Chondrocyte (in vitro differentiated cells): ENCODE results near the gene CLCN4. TPM values are rescaled to one million over a fixed set of nuclear protein-coding genes. Genes with fewer than 3 reads are reported as not detected.

Experiments
- DNase-seq: peaks from one replicate; pipeline ENCODE4 v3.0.0; 2021; ENCODE audit warnings: mixed read lengths, low spot score
- H3K27ac Mint-ChIP-seq: one replicate; pipeline ENCODE4 v1.8.0; 2021; ENCODE audit warnings: mild to moderate bottlenecking, moderate library complexity, mixed read lengths; ENCODE audit not compliant: unreplicated experiment
- H3K27me3 Mint-ChIP-seq: 2 replicates; pipeline ENCODE4 v1.8.0; 2021; ENCODE audit warnings: low read depth, mixed read lengths
- H3K36me3 Mint-ChIP-seq: 2 replicates; pipeline ENCODE4 v1.8.0; 2021; ENCODE audit warnings: low read depth, mixed read lengths
- H3K4me1 Mint-ChIP-seq: 2 replicates; pipeline ENCODE4 v1.8.0; 2021; ENCODE audit warnings: low read depth, mild to moderate bottlenecking, mixed read lengths
- H3K4me3 Mint-ChIP-seq: one replicate; pipeline ENCODE4 v1.8.0; 2021; ENCODE audit warnings: mild to moderate bottlenecking, moderate library complexity, mixed read lengths; ENCODE audit not compliant: unreplicated experiment
- H3K9me3 Mint-ChIP-seq: 2 replicates; pipeline ENCODE4 v1.8.0; 2021; ENCODE audit warnings: low read depth, mixed read lengths
- CTCF ChIP-seq: fragments of 200-600 bp; sonication (generic); IDR thresholded peaks from 2 replicates; pipeline ENCODE4 v1.5.0; 2021; ENCODE audit warnings: antibody characterized with exemption, mild to moderate bottlenecking, moderate library complexity
- total RNA-seq: library from RNA; stranded (reverse); gene quantifications from 3 replicates; pipeline ENCODE4 v1.2.1, GENCODE V29; 2021

CLCN4 gene
- total RNA-seq, 1 donor from 2014 or later = 2.2 TPM

- Mint-ChIP-seq H3K4me1 (no peaks in the 10 kb centered on the region), H3K36me3 (peaks cover 2% of the 10 kb centered on the region), H3K9me3 (peaks cover 6% of the 10 kb centered on the region), H3K27me3 (no peaks in the 10 kb centered on the region), H3K4me3 (no peak overlapping the region), H3K27ac (no peak overlapping the region)
- no peak for TF ChIP-seq CTCF
- no peak for DNase-seq
Observed at GRCh38 chrX:10208281-10208856, 51.6 kb downstream of the CLCN4 start.

GRCh38 chrX:10208953-10209352 is 52.2 kb downstream of the CLCN4 start:
- Mint-ChIP-seq H3K27me3 (no peaks in the 10 kb centered on the region), H3K27ac (no peak overlapping the region), H3K36me3 (peaks cover 2% of the 10 kb centered on the region), H3K4me1 (no peaks in the 10 kb centered on the region), H3K9me3 (peaks cover 6% of the 10 kb centered on the region), H3K4me3 (no peak overlapping the region)
- DNase-seq = no peak
- TF ChIP-seq CTCF = no peak

DNA sequence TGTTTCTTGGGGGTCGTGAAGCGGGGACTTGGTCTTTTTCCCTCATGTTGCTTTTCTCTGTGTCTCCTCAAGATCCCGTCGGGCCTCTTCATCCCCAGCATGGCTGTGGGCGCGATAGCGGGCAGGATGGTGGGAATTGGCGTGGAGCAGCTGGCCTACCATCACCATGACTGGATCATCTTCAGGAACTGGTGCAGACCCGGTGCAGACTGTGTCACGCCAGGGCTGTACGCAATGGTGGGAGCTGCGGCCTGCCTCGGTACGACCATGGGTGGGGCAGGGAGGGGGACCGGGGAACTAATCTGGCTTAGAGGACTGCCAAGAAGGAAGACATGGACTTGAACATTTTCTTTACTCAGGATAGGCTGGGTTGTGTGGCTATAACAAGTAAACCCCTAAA is 55.6 kb downstream of the CLCN4 start:
- no peaks in the 10 kb centered on the region for H3K4me1 Mint-ChIP-seq
- DNase-seq = no peak
- H3K4me3 Mint-ChIP-seq = no peak overlapping the region
- no peak overlapping the region for H3K27ac Mint-ChIP-seq
- TF ChIP-seq CTCF = no peak
- H3K9me3 Mint-ChIP-seq = peaks cover 3% of the 10 kb centered on the region
- H3K36me3 Mint-ChIP-seq = no peaks in the 10 kb centered on the region
- no peaks in the 10 kb centered on the region for H3K27me3 Mint-ChIP-seq

- H3K4me1 Mint-ChIP-seq = no peaks in the 10 kb centered on the region
- H3K9me3 Mint-ChIP-seq = peaks cover 4% of the 10 kb centered on the region
- TF ChIP-seq CTCF = no peak
- H3K27ac Mint-ChIP-seq = no peak overlapping the region
- H3K4me3 Mint-ChIP-seq = no peak overlapping the region
- no peaks in the 10 kb centered on the region for H3K27me3 Mint-ChIP-seq
- H3K36me3 Mint-ChIP-seq = no peaks in the 10 kb centered on the region
- DNase-seq = no peak
Observed at GRCh38 chrX:10213716-10214115, 56.9 kb downstream of the CLCN4 start.

- no peak overlapping the region for H3K4me3 Mint-ChIP-seq
- no peak for DNase-seq
- peaks cover 2% of the 10 kb centered on the region for H3K36me3 Mint-ChIP-seq
- no peak overlapping the region for H3K27ac Mint-ChIP-seq
- H3K9me3 Mint-ChIP-seq = peaks cover 6% of the 10 kb centered on the region
- no peaks in the 10 kb centered on the region for H3K4me1 Mint-ChIP-seq
- no peaks in the 10 kb centered on the region for H3K27me3 Mint-ChIP-seq
- TF ChIP-seq CTCF = no peak
Observed at GRCh38 chrX:10216208-10216607, 59.4 kb downstream of the CLCN4 start.
